ENCODE data around the gene NPL. TPM values are rescaled to one million over a fixed set of nuclear protein-coding genes. Genes with fewer than 3 reads are reported as not detected.

Gene NPL
- total and polyA plus RNA-seq, 2 donors (not counting 3 experiments of a cell fraction or from before 2014, with no cell fraction given), result 0.14 to 0.75 TPM

- no peak overlapping the region for H3K9ac ChIP-seq (replicated peaks; ENCODE audit: extremely low read depth, insufficient read depth, low read length)
- no peaks in the 10 kb centered on the region for H3K4me1 ChIP-seq (ENCODE audit: control insufficient read depth, extremely low read depth, insufficient read depth, low read length)
- peaks cover 24 to 31% of the 10 kb centered on the region in 2 experiments for H3K36me3 ChIP-seq (ENCODE audit: control insufficient read depth in 2 of 2, extremely low read depth in 1 of 2, insufficient read depth in 2 of 2, low read length in 2 of 2)
- dilution Hi-C loops (cut with MboI; ENCODE audit: extremely low pct_ligation_motif_present, low sequenced_read_pairs) (no loop called here), intact Hi-C loops (cut with micrococcal nuclease) (no loop called here)
- BruUV-seq (replicated peaks), result no TSS peak
- no peaks in the 10 kb centered on the region for H3K9me3 ChIP-seq (replicated peaks; ENCODE audit: control insufficient read depth, insufficient read depth, low read length)
- H3K27ac ChIP-seq (ENCODE audit: insufficient read depth, low read depth, low read length), result no peak overlapping the region
- TF ChIP-seq POLR2A (IDR thresholded peaks at IDR 0.05; ENCODE audit: low read depth, low read length), result no peak
- no peak for TF ChIP-seq MYC (IDR thresholded peaks at IDR 0.05; ENCODE audit: low read depth, low read length)
- TF ChIP-seq CTCF (IDR thresholded peaks at IDR 0.05; ENCODE audit: extremely low read depth in 1 of 2, insufficient read depth in 1 of 2, low read depth in 1 of 2, low read length in 2 of 2), result no peak
- TF ChIP-seq JUN (IDR thresholded peaks at IDR 0.05; ENCODE audit: borderline replicate concordance, insufficient read depth, insufficient read length, low read depth), result no peak
- TF ChIP-seq FOS (IDR thresholded peaks at IDR 0.05; ENCODE audit: borderline replicate concordance, insufficient read depth, low read length), result no peak
- no peak for TF ChIP-seq POLR2AphosphoS5 (IDR thresholded peaks at IDR 0.05; ENCODE audit: insufficient read depth, low read depth, low read length)
- no peak for TF ChIP-seq GATA2 (IDR thresholded peaks at IDR 0.05; ENCODE audit: insufficient read depth, insufficient read length, low read depth, low read length)
- no peak for TF ChIP-seq MAX (IDR thresholded peaks at IDR 0.05; ENCODE audit: insufficient read depth, insufficient read length)
- no peak for TF ChIP-seq EZH2 (IDR thresholded peaks at IDR 0.05; ENCODE audit: borderline replicate concordance, low read depth, low read length, severe bottlenecking)
- peaks cover 17% of the 10 kb centered on the region for H4K20me1 ChIP-seq (replicated peaks; ENCODE audit: control insufficient read depth, extremely low read depth, insufficient read depth, low read length)
- H2AFZ ChIP-seq (ENCODE audit: low read depth, low read length), result no peak overlapping the region
- H3K4me3 ChIP-seq (replicated peaks in 1 of 3; ENCODE audit: insufficient read depth in 1 of 3, low read depth in 1 of 3, low read length in 3 of 3), result no peak overlapping the region
- ChIA-PET CTCF (no interaction called here), POLR2A (no interaction called here)
- DNase-seq (ENCODE audit: low read depth, low spot score) (no peak), FAIRE-seq (no peak)
- no peak overlapping the region for H3K4me2 ChIP-seq (ENCODE audit: insufficient read depth, low read length)
- no peaks in the 10 kb centered on the region for H3K9me1 ChIP-seq (replicated peaks; ENCODE audit: control insufficient read depth, extremely low read depth, insufficient read depth, low read length)
- H3K27me3 ChIP-seq (ENCODE audit: control insufficient read depth in 2 of 2, insufficient read depth in 2 of 2, low read length in 2 of 2), result no peaks in the 10 kb centered on the region
- peaks cover 93% of the 10 kb centered on the region for H3K79me2 ChIP-seq (ENCODE audit: control insufficient read depth, insufficient read depth, low read length)
These were observed 59.2 kb downstream of the NPL start for GRCh38 chr1:182848736-182849135.
